ENCODE data around the gene FADS6. TPM values are rescaled to one million over a fixed set of nuclear protein-coding genes. Genes with fewer than 3 reads are reported as not detected.

The FADS6 gene
- total and polyA plus RNA-seq, 10 of the 15 experiments (the other 5 are each of a cell fraction or from before 2014, with no cell fraction given), result not detected

DNA sequence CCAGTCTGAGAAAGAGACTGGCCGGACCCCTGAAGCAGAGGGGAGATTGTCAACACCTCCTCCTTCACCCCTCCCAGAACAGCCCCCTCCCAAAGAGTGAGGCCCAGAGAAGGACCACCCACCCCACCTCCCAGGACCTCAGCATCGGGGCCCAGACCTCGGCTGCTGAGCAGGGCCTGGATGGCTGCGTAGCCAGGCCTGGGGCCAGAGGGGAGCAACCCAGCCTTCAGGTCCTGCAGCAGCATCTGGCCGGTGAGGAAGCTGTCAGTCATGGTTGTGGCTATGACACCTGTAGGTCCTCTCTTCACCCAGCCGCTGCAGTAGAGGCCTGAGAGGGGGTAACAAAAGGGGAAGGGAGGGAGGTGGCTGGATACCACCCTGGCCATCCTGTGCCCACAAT is 30.5 kb downstream of the FADS6 start:
- Histone ChIP-seq H3K4me1 (ENCODE audit: control insufficient read depth, insufficient read depth, low read length) (peaks cover 4% of the 10 kb centered on the region; the same call in 1 of the 2 replicates), H3K9me3 (replicated peaks; ENCODE audit: control insufficient read depth, insufficient read depth, low read length) (no peaks in the 10 kb centered on the region), H3K79me2 (ENCODE audit: control insufficient read depth, insufficient read depth, low read length) (no peaks in the 10 kb centered on the region), H3K9ac (ENCODE audit: control insufficient read depth, insufficient read depth, low read length) (no peak overlapping the region), H3K27me3 (replicated peaks in 1 of 2; ENCODE audit: control insufficient read depth in 2 of 2, insufficient read depth in 2 of 2, low read length in 1 of 2) (peaks cover 12 to 14% of the 10 kb centered on the region in 2 experiments), H3K27ac (ENCODE audit: control insufficient read depth, insufficient read depth) (no peak overlapping the region), H2AFZ (ENCODE audit: control insufficient read depth, low read depth, low read length) (no peak overlapping the region), H3K4me2 (ENCODE audit: control insufficient read depth, insufficient read depth) (no peak overlapping the region), H4K20me1 (ENCODE audit: control insufficient read depth, insufficient read depth) (no peaks in the 10 kb centered on the region), H3K4me3 (no peak overlapping the region), H3K36me3 (ENCODE audit: control insufficient read depth in 2 of 2, insufficient read depth in 2 of 2, low read length in 1 of 2) (no peaks in the 10 kb centered on the region; a peak in 3 of 4 replicates)
- in situ Hi-C loops (cut with MboI) (no loop called here), intact Hi-C loops (cut with micrococcal nuclease; ENCODE audit: unreplicated experiment) (loop anchor here (1.0 kb wide), 1 partner anchor 119 kb away; no protein-coding TSS in a partner anchor)
- TF ChIP-seq STAT3 (IDR thresholded peaks at IDR 0.05; ENCODE audit: low read depth, low read length) (no peak), SMARCA5 (IDR thresholded peaks at IDR 0.05) (no peak), MYC (IDR thresholded peaks at IDR 0.05; ENCODE audit: insufficient read depth, insufficient read length, insufficient replicate concordance, low read length, severe bottlenecking) (no peak), RAD21 (IDR thresholded peaks at IDR 0.05; ENCODE audit: insufficient read depth, low read depth, low read length) (no peak)
- TF ChIP-seq, protein P1, sequence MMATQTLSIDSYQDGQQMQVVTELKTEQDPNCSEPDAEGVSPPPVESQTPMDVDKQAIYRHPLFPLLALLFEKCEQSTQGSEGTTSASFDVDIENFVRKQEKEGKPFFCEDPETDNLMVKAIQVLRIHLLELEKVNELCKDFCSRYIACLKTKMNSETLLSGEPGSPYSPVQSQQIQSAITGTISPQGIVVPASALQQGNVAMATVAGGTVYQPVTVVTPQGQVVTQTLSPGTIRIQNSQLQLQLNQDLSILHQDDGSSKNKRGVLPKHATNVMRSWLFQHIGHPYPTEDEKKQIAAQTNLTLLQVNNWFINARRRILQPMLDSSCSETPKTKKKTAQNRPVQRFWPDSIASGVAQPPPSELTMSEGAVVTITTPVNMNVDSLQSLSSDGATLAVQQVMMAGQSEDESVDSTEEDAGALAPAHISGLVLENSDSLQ (IDR thresholded peaks at IDR 0.05), result peak; percentile 71
- ChIA-PET CTCF (interaction anchor here (0.6 to 10.2 kb wide), 30 partner anchors 8 to 523 kb away, joined by 3 to 98 read pairs (median 4); partner anchors contain the start of genes FDXR and RAB37), RAD21 (ENCODE audit: unreplicated experiment) (interaction anchor here (0.7 to 4.9 kb wide), 10 partner anchors 10 to 206 kb away, joined by 3 to 15 read pairs (median 4); partner anchors contain the start of genes FDXR, NAT9 and RAB37), POLR2A (interaction anchor here (0.6 to 1.0 kb wide), 3 partner anchors 9 to 203 kb away, joined by 3 read pairs; no protein-coding TSS in a partner anchor), SMC1A (ENCODE audit: uncharacterized antibody, unreplicated experiment) (interaction anchor here (0.9 to 3.4 kb wide), 6 partner anchors 22 to 205 kb away, joined by 3 to 12 read pairs (median 4); no protein-coding TSS in a partner anchor)
- 65% methylated on average over 6 of the region's 6 CpGs for WGBS (ENCODE audit: insufficient coverage, insufficient replicate concordance, low lambda C conversion rate, missing lambda C conversion rate)
- ATAC-seq (no peak), DNase-seq (ENCODE audit: low read depth, low spot score) (no peak), FAIRE-seq (no peak)
- no TSS peak for BruUV-seq (replicated peaks)

All from GM12878 (cell line).